Mesothelial cell of epicardium (in vitro differentiated cells): ENCODE measurements around the gene UBE2Q1. TPM values are rescaled to one million over a fixed set of nuclear protein-coding genes. Genes with fewer than 3 reads are reported as not detected.

Experiments used
- DNase-seq, 2 experiments: peaks; one replicate each; pipeline ENCODE4 v3.0.0; 2021; ENCODE audit warnings: low spot score in 2 of 2; ENCODE audit not compliant: unreplicated experiment in 2 of 2
- H3K27ac Mint-ChIP-seq: 2 replicates; pipeline ENCODE4 v1.8.0; 2021; ENCODE audit warnings: mixed read lengths
- H3K27me3 Mint-ChIP-seq: 2 replicates; pipeline ENCODE4 v1.8.0; 2021; ENCODE audit warnings: low read depth, mixed read lengths
- H3K36me3 Mint-ChIP-seq: 2 replicates; pipeline ENCODE4 v1.8.0; 2021; ENCODE audit warnings: mixed read lengths
- H3K4me1 Mint-ChIP-seq: 2 replicates; pipeline ENCODE4 v1.8.0; 2021; ENCODE audit warnings: mixed read lengths
- H3K4me3 Mint-ChIP-seq: 2 replicates; pipeline ENCODE4 v1.8.0; 2021; ENCODE audit warnings: mild to moderate bottlenecking, moderate library complexity, mixed read lengths
- H3K9me3 Mint-ChIP-seq: 2 replicates; pipeline ENCODE4 v1.8.0; 2021; ENCODE audit warnings: mixed read lengths
- CTCF ChIP-seq: fragments of 200-600 bp; sonication (generic); IDR thresholded peaks from one replicate; pipeline ENCODE4 v1.5.0; 2021; ENCODE audit warnings: antibody characterized with exemption; ENCODE audit not compliant: unreplicated experiment
- total RNA-seq: library from RNA; stranded (reverse); gene quantifications from 3 replicates; pipeline ENCODE4 v1.2.1, GENCODE V29; 2021

Gene UBE2Q1
- total RNA-seq, 1 donor from 2014 or later: 60.1 TPM

- H3K4me1 Mint-ChIP-seq: no peaks in the 10 kb centered on the region
- no peak overlapping the region for H3K27ac Mint-ChIP-seq
- H3K9me3 Mint-ChIP-seq: no peaks in the 10 kb centered on the region
- DNase-seq: no peak
- no peak for TF ChIP-seq CTCF
- no peak overlapping the region for H3K4me3 Mint-ChIP-seq
- H3K27me3 Mint-ChIP-seq: peaks cover 7% of the 10 kb centered on the region
- H3K36me3 Mint-ChIP-seq: no peaks in the 10 kb centered on the region
Measured at GRCh38 chr1:154529308-154529707, 29.2 kb downstream of the UBE2Q1 start.

GRCh38 chr1:154527192-154527591 lies 31.3 kb downstream of the UBE2Q1 start:
- peaks cover 12% of the 10 kb centered on the region for H3K27me3 Mint-ChIP-seq
- no peak overlapping the region for H3K4me3 Mint-ChIP-seq

DNA sequence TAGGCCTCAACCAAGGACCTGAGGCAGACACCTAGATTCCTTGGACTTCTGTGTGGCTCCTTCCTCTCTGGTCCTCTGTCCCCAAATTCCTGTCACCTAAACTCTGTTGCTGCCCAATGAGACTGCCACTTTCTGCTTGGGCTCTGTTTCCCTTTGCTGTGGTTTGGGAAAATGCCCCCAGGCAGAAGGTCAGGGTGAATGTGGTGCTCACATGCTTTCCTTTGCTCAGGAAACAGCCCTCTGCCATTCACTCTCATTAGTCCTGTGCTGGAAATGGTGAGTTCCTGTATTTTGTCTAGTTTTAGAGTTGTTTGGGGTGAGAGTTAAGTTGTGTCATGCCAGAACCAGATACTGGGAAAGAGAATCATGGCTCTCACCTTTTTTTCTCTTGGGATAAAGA lies 33.6 kb downstream of the UBE2Q1 start:
- no peaks in the 10 kb centered on the region for H3K4me1 Mint-ChIP-seq
- H3K4me3 Mint-ChIP-seq: no peak overlapping the region
- H3K9me3 Mint-ChIP-seq: peaks cover 4% of the 10 kb centered on the region
- no peak for DNase-seq
- no peak for TF ChIP-seq CTCF
- no peaks in the 10 kb centered on the region for H3K36me3 Mint-ChIP-seq
- peaks cover 13% of the 10 kb centered on the region for H3K27me3 Mint-ChIP-seq
- H3K27ac Mint-ChIP-seq: no peak overlapping the region

More at GRCh38 chr1:154527192-154527591, 31.3 kb downstream of the UBE2Q1 start:
- TF ChIP-seq CTCF: no peak
- Mint-ChIP-seq H3K36me3 (no peaks in the 10 kb centered on the region), H3K9me3 (peaks cover 4% of the 10 kb centered on the region), H3K27ac (no peak overlapping the region), H3K4me1 (no peaks in the 10 kb centered on the region)
- DNase-seq: no peak

- Mint-ChIP-seq H3K4me3 (no peak overlapping the region), H3K4me1 (no peaks in the 10 kb centered on the region), H3K27ac (no peak overlapping the region), H3K27me3 (peaks cover 31% of the 10 kb centered on the region), H3K9me3 (peaks cover 4% of the 10 kb centered on the region), H3K36me3 (no peaks in the 10 kb centered on the region)
- no peak for DNase-seq
- no peak for TF ChIP-seq CTCF
Measured at GRCh38 chr1:154521695-154522094, 36.8 kb downstream of the UBE2Q1 start.

- peaks cover 4% of the 10 kb centered on the region for H3K9me3 Mint-ChIP-seq
- no peaks in the 10 kb centered on the region for H3K4me1 Mint-ChIP-seq
- no peak for TF ChIP-seq CTCF
- no peak for DNase-seq
- H3K36me3 Mint-ChIP-seq: no peaks in the 10 kb centered on the region
- H3K27ac Mint-ChIP-seq: no peak overlapping the region
- H3K27me3 Mint-ChIP-seq: peaks cover 43% of the 10 kb centered on the region
- H3K4me3 Mint-ChIP-seq: no peak overlapping the region
Measured at GRCh38 chr1:154520333-154520732, 38.1 kb downstream of the UBE2Q1 start.

DNA sequence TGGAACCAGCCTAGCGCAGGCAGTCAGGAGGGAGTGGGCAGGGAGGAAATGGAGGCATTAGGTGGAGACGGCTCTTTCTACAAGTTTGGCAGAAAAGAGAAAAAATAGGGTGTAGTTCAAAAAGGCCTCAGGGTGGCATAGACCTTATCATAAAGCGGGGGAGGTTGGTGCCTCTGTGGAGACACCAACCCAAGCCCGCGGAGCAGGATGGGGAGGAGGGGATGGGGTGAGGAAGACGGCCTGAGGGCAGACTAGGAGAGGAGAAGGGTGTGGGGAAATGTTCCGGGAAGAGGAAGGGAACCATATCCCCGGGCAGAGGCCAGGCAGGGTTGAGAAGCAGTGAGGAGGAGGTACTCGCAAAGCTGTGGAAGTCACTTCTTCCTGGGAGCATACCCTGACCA lies 38.9 kb downstream of the UBE2Q1 start:
- peaks cover 4% of the 10 kb centered on the region for H3K9me3 Mint-ChIP-seq
- H3K27me3 Mint-ChIP-seq: peaks cover 46% of the 10 kb centered on the region
- no peak overlapping the region for H3K4me3 Mint-ChIP-seq
- H3K4me1 Mint-ChIP-seq: no peaks in the 10 kb centered on the region
- H3K27ac Mint-ChIP-seq: no peak overlapping the region
- no peaks in the 10 kb centered on the region for H3K36me3 Mint-ChIP-seq
- DNase-seq: no peak
- TF ChIP-seq CTCF: no peak
